Cardiac septum (tissue), 1 donor: ENCODE measurements around the gene TET2. TPM values are rescaled to one million over a fixed set of nuclear protein-coding genes. Genes with fewer than 3 reads are reported as not detected.

Source experiments
- DNase-seq: peaks from one replicate; pipeline ENCODE4 v3.0.0-alpha.2; 2020; ENCODE audit warnings: low spot score
- intact Hi-C: fragments of 100-400 bp; cut with DNase I; formaldehyde crosslinking; loops from one replicate; pipeline ENCODE4 v1.14.0; 2022
- total RNA-seq: library from RNA; stranded (reverse); fragmentation: NEBNext Ultra II Directional; extraction: Animal tissue kit (Norgen Biotek cat#: 25700); gene quantifications from one replicate; pipeline ENCODE4 v1.2.1, GENCODE V29; 2021
- donor health status: DM: no; HTN: no; CAD: no.

TET2 gene
- total RNA-seq, 1 donor from 2014 or later: 19.5 TPM

GRCh38 chr4:105207386-105207785, 60.7 kb downstream of the TET2 start:
- intact Hi-C loops: no loop called here

DNA sequence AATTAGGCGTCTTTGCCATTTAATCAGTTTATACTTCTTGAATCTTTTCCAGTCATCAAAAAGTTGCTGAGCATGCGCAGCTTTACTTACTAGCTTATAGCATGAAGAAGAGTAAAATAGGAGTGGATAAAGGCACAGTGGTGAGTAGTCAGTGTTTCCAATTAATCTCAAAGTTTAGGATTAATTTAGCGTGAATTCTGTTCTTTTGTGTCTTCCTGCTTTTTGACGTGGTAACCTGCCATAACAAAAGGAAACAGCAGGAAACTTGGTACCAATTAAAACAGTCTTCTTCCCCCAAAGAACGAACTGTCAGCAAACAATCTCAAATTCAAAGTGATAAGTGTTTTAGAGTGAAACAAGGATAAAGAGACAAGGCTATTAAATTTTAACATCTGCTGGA, 61.9 kb downstream of the TET2 start:
- intact Hi-C loops: no loop called here
- no peak for DNase-seq

More at GRCh38 chr4:105207386-105207785, 60.7 kb downstream of the TET2 start:
- DNase-seq: no peak

- DNase-seq: no peak
- intact Hi-C loops: no loop called here
Observed at GRCh38 chr4:105210916-105211315, 64.2 kb downstream of the TET2 start.

DNA sequence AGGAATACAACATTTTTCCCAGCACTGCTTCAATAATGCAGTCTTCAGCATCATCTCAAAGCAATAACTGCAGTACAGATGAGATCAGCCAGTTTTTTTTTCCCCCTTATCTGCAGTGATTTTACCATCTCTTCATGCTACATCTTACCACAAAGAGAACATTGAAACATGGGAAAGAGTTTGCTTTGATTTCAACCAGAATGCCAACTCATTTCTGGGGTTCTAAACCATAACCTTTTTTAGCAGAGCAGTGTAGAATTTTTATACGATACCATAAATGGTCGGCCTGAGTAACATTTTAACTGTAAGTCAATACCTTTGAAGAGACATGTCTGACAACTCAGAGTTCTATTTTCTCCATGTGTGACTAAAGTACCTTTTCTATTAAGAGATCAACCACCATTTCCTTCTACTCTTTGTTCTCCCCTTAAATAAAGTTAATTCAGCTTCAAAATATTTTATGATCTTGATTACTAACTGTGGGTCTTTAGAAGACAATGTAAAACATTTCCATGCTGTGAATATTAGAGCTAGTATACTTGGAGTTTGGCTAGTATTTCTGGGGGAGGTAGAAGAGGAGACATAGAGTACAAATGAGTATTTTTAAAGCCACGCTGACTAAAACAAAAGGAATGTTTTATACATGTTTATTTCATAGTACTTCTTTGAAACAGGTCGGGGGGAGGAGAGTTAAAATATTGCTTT, 69.1 kb downstream of the TET2 start:
- no peak for DNase-seq
- intact Hi-C loops: no loop called here

- DNase-seq: no peak
- intact Hi-C loops: no loop called here
Observed at GRCh38 chr4:105225500-105225899, 78.8 kb downstream of the TET2 start.

DNA sequence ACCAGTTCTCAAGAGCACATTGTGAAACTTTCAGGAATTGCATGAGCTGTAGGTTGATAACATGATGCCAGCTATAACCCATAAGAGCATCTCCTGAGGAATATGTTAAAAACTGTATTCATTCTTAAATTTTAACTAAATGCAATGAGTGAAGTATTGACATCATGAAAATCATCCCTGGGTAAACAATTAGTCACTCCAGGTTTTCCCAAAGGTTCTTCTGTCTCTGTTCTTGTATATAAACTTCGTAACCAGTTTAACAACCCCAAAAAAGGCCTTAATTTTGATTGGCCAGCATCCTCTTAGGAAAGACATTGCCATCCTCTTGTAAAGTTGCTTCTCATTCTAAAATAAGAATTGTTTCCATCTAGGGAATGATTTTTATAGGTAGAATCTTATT, 80.4 kb downstream of the TET2 start:
- intact Hi-C loops: no loop called here
- DNase-seq: no peak

- DNase-seq: no peak
- intact Hi-C loops: no loop called here
Observed at GRCh38 chr4:105230287-105230686, 83.6 kb downstream of the TET2 start.

- no peak for DNase-seq
- intact Hi-C loops: no loop called here
Observed at GRCh38 chr4:105232374-105232773, 85.7 kb downstream of the TET2 start.

- intact Hi-C loops: no loop called here
- DNase-seq: no peak
Observed at GRCh38 chr4:105234582-105234981, 87.9 kb downstream of the TET2 start.

GRCh38 chr4:105236202-105236915, 89.7 kb downstream of the TET2 start:
- intact Hi-C loops: loop anchor here (5.0 kb wide), 1 partner anchor 49 kb away; no protein-coding TSS in a partner anchor
- no peak for DNase-seq

GRCh38 chr4:105236916-105237311, 90.2 kb downstream of the TET2 start:
- intact Hi-C loops: loop anchor here (5.0 kb wide), 1 partner anchor 50 kb away; no protein-coding TSS in a partner anchor
- DNase-seq: no peak

DNA sequence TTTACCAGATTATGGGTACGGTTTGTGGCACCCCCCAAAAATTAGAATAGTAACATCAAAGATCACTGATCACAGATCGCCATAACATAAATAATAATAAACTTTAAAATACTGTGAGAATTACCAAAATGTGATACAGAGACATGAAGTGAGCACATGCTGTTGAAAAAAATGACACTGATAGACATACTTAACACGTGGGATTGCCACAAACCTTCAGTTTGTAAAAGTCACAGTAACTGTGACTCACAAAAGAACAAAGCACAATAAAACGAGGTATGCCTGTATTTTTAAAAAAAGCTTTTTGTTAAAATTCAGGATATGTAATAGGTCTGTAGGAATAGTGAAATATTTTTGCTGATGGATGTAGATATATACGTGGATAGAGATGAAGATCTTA, 93.4 kb downstream of the TET2 start:
- intact Hi-C loops: loop anchor here (5.0 kb wide), 2 partner anchors 93 to 232 kb away; partner anchors contain the start of genes PPA2 and TET2
- no peak for DNase-seq

DNA sequence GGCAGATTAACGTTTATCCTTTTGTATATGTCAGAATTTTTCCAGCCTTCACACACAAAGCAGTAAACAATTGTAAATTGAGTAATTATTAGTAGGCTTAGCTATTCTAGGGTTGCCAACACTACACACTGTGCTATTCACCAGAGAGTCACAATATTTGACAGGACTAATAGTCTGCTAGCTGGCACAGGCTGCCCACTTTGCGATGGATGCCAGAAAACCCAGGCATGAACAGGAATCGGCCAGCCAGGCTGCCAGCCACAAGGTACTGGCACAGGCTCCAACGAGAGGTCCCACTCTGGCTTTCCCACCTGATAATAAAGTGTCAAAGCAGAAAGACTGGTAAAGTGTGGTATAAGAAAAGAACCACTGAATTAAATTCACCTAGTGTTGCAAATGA, 94.8 kb downstream of the TET2 start:
- intact Hi-C loops: loop anchor here (5.0 kb wide), 2 partner anchors 94 to 231 kb away; partner anchors contain the start of genes PPA2 and TET2
- DNase-seq: peak; percentile 79

GRCh38 chr4:105243446-105243845, 96.8 kb downstream of the TET2 start:
- intact Hi-C loops: loop anchor here (5.0 kb wide), 2 partner anchors 96 to 229 kb away; partner anchors contain the start of genes PPA2 and TET2
- DNase-seq: no peak

DNA sequence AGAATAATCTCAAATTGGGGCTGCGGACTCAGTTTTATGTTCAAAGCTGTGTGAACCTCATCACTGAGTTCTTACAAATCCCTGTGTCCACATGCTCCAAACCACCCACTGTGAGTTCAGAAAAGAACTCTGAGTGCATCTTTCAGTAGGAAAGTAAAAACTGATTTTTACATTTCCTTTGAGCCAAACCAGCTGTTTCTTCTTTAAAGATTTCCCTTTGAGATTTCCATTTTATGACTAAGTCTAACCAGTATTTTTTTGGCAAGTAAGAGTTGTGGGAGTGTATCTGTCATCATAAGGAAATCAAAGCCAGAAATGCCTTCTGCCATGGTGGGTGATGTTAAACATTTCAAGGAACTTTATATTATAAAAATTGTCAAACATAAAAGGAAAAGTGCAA, 100.0 kb downstream of the TET2 start:
- DNase-seq: no peak
- intact Hi-C loops: no loop called here

- no peak for DNase-seq
- intact Hi-C loops: no loop called here
Observed at GRCh38 chr4:105248613-105249012, 101.9 kb downstream of the TET2 start.

DNA sequence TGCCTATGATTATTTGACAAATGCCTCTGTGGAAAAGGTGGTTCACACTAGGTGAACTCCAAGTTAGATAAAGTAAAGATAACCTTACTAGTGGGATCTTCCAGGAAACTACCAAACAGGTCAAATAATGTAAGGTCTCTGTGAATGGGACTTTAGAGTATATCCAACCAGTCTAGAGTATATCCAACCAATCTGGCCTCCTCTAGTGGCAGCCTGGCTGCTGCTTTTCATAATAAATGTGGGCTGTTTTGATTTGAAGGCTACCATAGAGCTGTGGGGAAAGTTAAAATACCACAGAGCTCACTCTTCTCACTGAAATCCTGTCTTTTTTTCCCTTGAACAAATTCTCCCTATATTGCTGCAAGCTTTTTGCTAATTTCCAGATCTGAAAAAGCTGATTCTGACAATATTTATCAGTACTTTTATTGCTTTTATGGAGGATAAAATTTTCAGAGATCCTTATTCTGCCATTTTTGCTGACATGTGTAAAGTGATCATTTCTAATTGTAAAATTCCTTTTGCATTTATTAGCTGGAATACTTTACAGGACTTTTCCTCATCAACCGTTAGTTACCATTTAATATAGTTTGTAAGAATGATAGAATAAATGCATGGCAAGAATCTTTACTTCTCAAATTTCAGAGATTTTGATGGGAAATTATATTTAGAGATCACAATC, 111.3 kb downstream of the TET2 start:
- intact Hi-C loops: no loop called here

DNA sequence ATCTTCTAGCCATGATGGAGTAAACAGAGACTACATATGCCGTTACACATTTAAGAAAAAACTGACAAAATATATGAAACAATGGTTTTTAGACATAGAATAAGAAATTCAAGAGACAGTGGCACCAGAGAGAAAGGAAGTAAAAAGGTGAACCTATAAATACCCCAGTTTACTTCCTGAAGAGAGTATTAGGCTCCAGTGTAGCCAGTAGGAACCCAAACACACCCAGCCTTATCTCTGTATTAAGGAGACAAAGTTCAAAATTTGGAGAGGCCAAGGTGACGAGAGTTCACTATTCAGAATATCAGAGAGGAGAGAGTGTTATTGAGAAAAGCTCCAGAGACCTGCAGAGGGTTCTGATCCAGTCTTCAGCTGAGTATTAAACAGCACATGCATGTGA, 119.0 kb downstream of the TET2 start:
- no peak for DNase-seq
- intact Hi-C loops: no loop called here

More for the DNA sequence above, 111.3 kb downstream of the TET2 start:
- no peak for DNase-seq

GRCh38 chr4:105267280-105267679, 120.6 kb downstream of the TET2 start:
- DNase-seq: no peak
- intact Hi-C loops: no loop called here

- no peak for DNase-seq
- intact Hi-C loops: no loop called here
Observed at GRCh38 chr4:105272002-105272401, 125.3 kb downstream of the TET2 start.
